Stimulated activated CD4-positive, alpha-beta T cell treated with anti-CD3 and anti-CD28 coated beads, TNF-alpha, amount 100 ng/mL, for 1 hour (primary cell): Measurements from ENCODE around the gene FUT4.
"Not testable (repeated sequence)": the region's sequence is repeated elsewhere in the genome, so short reads cannot be mapped to it uniquely, and the experiment has no call there.

Experiments
- DNase-seq, 3 donors: peaks; one replicate each; pipeline ENCODE4 v3.0.0-alpha.2; 2020; ENCODE audit warnings: low read depth in 3 of 3, low spot score in 1 of 3

Gene FUT4

DNA sequence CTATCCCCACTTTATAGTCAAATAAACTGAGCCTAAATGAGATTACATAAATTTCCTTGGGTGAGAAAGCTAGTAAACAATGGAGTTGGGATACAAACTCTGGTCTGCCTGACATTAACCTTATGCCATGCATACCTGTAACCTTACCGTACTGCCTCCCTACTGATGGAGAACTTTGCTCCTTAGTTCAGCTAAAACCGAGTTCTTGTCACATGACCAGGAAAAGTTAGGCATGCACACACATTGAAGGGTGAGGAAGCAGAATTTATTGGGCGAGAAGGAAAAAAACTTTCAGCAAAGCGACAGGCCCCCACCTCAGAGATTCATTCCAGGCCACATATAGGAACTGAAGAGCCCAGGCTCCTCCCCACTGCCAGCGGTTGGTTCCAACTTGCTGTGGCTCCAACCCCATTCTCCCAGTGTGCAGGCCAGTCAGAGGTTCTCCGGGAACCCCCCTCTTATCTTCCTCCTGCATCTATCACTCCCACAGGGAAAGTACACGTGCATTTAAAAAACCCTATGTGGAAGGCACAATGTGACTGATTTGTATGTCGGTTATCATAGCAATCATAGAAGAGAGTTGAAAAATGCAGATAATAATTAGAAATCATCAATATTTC, 20.2 kb downstream of the FUT4 start:
- DNase-seq = no peak

DNA sequence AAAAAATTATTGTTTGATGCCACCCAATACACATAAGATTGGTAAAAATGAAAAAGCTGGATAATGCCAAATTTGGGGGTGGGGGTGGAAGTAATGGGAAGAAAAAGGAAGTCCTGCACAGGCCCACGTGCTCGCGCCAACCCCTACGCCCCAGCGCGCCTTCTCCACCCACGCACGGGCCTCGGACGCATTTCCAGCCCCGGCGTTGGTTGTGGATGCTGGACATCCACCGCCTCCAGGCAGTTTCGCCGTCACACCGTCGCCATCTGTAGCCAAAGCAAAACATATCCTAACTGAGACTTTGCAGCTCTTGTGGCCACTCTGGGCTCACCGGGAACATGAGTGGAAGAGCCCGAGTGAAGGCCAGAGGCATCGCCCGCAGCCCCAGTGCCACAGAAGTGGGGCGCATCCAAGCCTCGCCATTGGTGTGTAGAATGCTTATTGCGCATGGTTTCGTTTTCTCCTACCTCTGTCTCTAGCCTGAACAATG, 23.5 kb downstream of the FUT4 start, which contains the start of gene PIWIL4:
Gene PIWIL4, plus strand, starts transcription at position 188 of the 490 bp plus-strand sequence. Its CDS starts 151 bp downstream, at position 339.
- no peak for DNase-seq

DNA sequence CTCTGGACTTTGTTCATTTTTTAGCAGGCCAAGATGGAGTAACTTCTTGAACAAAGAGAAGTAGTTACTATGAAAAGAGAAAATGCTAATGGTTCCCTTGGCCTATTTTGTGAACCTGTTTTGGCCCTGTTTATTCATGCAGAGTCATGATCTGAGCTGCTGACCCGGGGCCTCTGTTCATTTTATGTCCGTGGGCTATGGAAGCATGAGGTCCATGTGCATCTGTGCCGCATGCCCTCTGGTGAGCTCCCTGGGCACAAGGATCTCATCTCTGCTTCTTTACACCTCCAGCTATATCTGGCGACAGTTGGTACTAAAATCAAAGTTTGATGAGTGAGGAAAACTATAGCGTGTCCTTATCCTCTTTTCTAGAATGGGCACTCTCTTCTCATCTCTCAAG, 24.5 kb downstream of the FUT4 start:
- DNase-seq = no peak

DNA sequence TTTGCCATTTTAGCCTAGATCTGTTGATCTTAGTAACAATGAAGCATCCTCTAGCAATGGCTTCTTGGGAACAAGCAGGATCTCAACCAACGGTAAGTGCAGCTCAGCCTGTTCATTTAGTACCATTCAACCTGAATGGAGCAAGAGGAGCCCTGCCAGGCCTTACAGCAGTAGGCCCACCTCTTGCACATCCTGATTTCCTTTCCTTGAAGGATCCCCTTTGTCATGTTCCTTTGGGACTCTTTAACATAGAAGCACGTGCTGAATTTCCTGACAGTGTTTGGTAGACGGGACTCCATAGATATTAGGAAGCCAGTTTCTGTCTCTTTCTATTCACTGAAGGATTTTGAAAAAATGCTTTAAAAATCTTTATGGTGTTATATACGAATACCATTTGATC, 25.0 kb downstream of the FUT4 start:
- no peak for DNase-seq

DNA sequence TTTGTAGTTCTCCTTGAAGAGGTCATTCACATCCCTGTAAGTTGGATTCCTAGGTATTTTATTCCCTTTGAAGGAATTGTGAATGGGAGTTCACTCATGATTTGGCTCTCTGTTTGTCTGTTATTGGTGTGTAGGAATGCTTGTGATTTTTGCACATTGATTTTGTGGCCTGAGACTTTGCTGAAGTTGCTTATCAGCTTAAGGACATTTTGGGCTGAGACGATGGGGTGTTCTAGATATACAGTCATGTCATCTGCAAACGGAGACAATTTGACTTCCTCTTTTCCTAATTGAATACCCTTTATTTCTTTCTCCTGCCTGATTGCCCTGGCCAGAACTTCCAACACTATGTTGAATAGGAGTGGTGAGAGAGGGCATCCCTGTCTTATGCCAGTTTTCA, 29.3 kb downstream of the FUT4 start:
- not testable (repeated sequence) for DNase-seq

DNA sequence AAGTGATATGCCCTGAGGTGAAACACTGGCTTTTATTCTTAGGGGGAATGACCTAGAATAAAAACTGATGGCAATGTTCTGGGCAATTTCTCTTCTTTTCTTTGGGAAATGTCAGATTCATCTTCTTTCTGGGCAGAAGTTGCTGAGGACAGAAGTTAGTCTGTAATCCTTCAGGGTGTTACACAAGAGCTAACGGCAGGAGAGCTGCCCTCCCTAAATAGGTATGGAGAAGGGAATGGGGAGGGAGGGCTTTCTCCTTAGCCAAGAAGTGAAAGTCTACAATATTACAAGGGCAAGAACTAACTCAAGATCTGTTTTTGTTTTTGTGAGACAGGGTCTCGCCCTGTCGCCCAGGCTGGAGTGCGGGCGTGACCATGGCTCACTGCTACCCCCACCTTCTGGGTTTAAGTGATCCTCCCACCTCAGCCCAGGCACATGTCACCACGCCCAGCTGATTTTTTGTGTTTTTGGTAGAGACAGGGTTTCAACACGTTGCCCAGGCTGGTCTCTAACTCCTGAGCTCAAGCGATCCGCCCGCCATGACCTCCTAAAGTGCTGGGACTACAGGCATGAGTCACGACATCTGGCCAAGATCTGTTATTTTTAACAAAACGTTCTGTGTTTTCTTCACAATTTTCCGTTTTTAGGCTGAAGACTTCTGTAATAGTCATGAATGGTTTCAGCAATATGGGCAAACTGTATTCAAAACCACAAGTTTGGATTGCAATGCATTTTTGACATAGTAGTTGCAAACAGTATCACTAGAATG, 30.7 kb downstream of the FUT4 start:
- no peak for DNase-seq

DNA sequence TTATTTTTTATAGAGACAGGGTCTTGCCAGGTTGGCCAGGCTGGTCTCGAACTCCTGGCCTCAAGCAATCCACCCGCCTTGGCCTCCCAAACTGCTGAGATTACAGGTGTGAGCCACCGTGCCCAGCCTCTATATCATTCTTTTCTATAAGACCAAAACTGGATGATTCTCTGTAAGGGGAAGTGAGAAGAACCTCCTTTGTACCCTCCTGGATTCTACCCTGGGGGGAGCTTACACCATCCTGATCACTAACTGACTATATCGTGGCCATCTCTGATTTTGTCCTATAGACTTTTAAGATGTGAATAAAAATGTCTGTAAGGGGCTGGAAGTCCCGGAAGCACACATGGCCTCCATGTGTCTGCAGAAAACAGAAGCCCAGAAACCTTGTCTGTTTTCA, 32.6 kb downstream of the FUT4 start:
- no peak for DNase-seq

DNA sequence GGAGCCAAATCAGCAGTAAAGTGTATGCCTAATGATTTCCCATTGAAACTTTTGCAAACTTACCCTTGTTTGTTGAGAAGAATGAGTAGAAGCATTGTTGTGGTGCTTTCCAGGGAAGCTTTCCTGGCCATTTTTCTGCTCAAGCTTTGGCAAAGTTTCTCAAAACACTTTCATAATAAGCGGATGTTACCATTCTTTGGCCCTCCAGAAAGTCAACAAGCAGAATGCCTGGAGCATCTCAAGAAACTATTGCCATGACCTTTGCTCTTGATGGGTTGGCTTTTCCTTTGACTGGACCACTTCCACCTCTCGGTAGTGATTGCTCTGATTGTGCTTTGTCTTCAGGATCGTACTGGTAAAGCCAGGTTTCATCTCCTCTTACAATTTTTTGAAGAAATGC, 34.1 kb downstream of the FUT4 start:
- DNase-seq = no peak

DNA sequence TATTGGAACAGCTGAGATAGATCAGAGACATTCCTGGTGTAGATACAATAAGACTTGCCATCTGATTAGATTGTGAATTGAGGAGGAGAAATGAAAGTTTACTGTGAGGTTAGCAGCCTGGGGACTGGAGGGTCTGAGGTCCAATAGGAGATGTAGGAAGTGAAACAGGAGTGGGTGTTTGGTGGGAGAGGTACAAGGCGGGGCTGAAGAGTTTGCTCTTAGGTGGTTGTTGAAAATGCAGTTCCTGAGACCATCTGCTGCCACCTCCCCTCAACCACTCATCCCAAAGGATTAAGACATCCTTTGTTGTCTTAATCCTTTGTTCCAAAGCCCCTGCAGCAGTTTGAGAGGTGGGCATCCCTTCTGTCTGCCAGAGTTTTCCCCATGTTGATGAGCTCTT, 38.2 kb downstream of the FUT4 start:
- no peak for DNase-seq

DNA sequence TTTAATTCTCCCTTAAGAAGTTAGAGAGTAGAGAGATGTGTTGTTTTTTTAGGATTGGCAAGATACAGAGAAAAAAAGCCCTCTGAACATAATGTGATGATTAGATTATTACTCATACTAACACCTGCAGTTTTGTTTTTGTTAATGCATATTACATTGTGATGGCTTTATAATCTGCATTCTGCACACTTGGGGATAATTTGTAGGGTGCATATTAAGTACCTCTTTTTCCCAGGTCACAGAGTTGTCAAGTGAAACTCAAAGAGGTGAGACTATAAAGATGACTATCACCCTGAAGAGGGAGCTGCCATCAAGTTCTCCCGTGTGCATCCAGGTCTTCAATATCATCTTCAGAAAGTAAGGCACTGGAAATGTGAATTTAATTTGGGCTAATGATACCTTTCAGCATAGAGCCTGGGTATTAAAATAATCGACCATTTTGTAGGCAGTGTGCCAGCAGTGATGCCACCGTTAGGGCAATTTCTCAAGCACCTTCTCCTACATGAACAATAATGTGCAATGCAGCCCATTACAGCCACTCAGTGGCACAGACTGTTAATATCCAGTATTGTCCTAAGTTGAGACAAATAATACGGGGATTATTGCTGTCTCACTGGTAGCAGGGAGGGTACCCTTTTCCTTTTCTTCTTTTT, 39.6 kb downstream of the FUT4 start:
- DNase-seq = no peak

DNA sequence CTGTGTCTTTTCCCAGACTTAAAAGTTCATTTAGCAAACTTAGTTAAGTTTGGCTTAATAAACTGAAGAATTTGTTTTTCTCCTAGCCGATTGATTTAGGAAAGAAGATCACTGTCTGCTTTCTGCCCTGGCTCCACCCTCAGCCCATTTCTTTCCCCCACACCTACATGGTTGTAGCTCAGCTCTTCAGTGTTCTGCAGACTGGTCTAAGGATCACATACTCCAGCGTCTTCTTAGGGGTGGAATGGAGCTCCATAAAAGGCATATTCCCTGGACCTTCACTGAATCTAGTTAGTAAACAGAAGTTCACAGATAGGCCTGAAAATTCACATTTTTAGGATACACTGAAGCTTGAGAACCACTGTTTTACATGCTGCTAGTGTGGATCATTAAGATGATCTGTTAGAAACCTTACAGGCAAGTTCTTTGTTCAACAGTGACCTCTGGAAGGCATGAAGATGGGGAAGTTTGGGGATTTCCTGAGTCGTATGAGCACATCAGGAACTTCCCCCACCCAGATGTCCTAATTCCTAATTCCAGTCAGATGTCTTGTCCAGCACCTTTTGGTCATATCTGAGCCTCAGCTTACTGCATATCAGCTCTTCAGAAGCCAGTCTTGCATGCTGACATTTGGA, 40.3 kb downstream of the FUT4 start:
- DNase-seq = no peak

DNA sequence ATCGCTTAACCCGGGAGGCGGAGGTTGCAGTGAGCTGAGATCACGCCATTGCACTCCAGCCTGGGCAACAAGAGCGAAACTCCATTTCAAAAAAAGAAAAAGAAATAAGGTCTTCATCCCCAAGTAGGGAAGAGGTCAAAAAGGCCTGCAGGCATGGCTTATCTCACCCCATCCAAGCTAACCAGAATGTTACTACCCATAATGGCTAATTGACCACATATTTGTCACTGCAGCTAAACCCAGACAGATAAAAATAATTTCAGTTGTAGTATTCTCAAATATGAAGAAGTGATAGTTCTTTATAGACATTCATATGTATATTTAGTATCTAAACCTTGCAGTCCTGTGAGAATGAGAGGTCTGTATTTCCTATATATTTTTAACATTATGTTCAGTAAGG, 41.3 kb downstream of the FUT4 start:
- no peak for DNase-seq

DNA sequence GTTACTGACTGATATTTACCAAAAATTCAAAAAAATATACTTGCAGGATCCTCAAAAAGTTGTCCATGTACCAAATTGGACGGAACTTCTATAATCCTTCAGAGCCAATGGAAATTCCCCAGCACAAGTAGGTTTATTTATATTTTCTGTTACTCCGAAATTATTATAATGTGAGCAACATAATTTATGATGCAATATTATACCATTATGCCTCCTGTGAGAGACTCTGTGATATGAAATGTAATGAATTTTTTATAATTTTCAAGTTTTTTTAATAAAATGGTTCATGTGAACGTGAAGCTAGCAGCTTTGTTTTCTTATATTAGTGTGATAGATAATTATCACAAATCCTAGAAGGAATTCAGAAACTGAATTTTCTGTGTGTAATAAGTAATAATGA, 41.7 kb downstream of the FUT4 start:
- DNase-seq = no peak

DNA sequence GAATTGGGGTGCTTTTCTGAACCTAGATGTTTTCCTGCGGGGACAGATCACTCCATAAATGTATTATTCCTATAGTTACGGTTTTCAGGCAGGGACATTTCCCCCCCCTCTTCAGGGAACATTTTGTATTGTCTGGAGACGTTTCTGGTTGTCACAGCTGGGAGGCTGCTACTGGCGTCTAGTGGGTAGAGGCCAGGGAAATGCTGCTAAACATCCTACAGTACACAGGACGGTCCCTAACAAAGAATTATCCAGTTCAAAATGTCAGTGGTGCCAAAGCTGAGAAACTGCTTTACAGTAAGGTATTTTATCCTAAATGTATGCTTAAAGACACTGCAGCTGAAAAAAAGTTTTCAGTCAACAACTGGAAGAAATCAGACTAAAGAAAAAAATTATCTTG, 42.8 kb downstream of the FUT4 start:
- DNase-seq = no peak

DNA sequence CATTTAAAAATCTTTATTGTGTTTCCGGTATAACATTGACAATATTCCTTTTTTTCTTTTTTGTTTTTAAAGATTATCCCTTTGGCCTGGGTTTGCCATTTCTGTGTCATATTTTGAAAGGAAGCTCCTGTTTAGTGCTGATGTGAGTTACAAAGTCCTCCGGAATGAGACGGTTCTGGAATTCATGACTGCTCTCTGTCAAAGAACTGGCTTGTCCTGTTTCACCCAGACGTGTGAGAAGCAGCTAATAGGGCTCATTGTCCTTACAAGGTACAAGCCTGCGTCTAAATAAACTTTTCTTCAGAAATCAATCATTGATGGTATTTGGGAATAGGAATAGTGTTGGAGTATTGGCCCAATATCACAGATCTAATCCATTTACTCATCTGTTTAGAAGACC, 43.3 kb downstream of the FUT4 start:
- no peak for DNase-seq

DNA sequence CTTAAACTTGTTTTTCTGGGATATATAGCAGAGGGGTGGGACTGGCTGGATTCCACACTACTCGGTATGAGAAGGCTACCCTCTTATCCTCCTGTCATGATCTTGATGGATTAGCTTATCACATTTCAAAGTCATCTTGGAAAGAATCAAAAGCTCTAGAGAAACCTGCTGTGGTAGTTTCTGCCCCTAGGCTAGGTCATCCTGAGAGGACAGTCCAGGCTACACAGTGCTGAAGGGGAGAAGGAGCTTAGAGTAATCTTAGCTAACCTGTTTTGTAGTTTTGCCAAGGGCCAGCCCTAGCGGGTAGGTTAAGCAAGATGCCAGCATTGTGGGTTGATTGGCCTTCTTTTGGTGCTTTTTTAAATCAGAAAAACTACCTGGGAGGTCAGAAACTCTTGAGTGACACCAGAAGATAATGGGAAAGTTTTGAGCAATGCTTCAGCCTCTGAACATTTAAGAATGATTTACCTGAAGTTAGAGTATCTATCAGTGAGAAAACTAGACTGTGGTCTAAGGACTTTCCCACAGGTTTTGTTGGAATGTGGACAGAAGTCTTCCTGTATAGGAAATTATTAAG, 44.7 kb downstream of the FUT4 start:
- DNase-seq = no peak

DNA sequence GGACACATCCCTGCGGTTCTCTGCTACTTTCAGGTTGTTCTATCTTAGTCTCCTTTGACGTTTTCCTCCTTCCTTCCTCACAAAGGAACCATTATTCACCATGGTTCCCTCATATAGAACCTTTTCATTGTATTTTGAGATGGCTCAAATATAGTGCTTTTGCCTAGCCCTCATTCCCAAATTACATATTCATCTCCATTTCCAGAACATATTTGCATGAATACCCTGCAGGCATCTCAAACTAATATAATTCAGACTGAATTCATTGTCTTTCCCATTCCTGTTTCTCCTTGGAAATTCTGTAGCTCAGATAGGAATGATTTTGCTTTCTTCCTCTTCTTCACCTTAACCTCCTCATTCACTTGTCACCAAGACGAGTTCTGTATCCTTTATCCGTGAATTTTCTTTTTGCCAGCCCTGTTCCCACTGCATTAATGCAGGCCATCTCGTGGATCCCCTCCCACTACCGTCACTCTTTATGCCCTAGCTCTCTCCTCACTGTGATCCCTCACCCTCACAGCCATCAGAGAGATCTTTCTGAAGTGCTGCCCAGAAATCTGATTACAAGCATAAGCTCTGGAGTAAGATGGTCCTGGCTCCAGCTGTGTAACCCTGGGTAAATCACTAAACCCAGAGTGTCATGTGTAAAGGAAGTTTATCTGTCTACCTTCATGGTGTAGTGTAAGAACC, 46.8 kb downstream of the FUT4 start:
- no peak for DNase-seq

DNA sequence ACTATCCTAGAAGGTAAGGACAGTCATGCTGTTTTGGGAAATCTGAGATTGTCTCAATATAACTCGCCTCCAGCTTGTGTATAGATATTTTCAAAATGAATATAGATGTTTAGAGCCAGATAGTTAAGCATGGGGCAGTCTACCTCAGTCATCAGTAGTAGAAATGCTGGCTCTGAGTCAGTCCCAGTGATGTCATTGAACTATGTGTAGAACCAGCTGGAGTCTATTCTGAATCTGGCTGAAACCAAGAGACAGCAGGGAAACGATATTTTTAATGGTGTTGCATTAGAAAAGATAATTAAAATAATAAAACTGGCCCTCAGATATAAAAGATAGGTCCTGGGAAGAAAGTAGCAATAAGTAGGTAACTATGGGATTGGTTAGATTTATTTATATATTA, 49.3 kb downstream of the FUT4 start:
- DNase-seq = no peak

DNA sequence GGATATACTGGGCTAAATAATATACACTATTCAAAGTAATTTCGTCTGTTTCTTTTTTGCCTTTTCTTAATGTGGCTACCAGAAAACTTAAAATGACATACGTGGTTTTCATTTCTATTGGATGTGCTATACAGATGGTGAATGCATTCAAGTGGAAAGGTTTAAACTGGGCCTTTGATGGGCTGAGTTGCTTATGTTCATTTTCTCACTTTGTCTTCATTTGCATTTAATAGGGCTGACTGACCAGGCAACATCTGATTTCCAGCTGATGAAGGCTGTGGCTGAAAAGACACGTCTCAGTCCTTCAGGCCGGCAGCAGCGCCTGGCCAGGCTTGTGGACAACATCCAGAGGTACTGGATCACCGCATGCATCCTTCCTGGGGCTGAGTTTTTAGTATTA, 51.4 kb downstream of the FUT4 start:
- no peak for DNase-seq

DNA sequence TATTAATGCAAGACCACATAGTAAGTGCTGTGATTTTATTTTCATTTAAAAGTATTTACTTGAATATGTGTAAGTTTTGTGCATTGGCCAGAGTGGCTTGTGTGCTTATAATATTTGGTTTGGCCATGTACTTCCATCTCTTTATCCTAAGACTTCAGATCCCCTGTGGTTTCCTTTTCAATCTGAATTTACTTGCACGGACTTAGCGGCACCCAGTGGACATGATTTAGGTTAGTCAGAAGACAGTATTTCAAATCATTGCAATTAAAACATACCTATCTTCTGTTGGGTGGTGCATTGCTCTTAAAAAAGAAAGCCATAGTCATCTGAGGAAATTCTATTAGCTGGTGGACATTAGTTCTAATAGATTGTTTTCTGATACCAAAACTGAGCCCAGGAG, 54.2 kb downstream of the FUT4 start:
- no peak for DNase-seq
